ENCODE measurements around the gene ELANE. TPM values are rescaled to one million over a fixed set of nuclear protein-coding genes. Genes with fewer than 3 reads are reported as not detected.

Gene ELANE
- total and polyA plus RNA-seq, 9 of the 15 experiments (the other 6 are each of a cell fraction or from before 2014, with no cell fraction given) = not detected

DNA sequence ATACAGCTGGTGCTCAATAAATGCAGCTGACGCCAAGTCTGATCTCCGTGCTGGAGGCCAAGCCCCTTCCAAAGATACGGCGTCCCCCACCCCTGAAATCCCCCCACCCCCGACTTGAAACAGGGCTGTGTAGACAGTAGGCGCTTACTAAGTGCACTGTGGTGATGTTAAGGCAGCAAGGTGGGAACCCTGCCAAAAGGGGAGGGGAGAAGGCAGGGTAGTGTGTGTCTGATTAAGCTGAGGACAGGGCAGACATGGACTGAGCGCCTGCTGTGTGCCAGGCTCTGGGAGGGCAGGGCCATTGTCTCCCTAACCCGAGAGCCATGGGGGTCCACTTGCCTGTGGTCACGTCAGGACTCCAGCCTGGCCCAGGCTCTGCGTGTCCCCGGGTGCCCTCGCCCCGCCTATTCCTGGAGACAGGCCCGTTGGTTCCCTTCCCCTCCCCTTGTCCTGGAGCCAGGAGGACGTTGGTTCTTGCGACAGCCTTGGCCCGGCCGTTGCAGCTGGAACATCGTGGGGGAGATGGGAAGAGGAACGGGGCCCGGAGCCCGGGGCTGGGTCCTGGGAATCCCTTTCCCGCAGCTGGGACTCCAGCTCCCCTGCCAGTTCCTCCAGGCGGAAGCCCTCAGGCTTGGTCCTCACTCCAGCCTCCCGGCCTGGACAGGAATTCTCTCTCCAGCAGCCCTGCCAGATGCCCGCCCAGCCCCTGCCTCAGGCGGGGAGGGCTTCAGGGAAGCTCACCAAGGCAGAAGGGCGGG is 1.7 kb upstream of the ELANE start (continued):
- TF ChIP-seq, protein P1, sequence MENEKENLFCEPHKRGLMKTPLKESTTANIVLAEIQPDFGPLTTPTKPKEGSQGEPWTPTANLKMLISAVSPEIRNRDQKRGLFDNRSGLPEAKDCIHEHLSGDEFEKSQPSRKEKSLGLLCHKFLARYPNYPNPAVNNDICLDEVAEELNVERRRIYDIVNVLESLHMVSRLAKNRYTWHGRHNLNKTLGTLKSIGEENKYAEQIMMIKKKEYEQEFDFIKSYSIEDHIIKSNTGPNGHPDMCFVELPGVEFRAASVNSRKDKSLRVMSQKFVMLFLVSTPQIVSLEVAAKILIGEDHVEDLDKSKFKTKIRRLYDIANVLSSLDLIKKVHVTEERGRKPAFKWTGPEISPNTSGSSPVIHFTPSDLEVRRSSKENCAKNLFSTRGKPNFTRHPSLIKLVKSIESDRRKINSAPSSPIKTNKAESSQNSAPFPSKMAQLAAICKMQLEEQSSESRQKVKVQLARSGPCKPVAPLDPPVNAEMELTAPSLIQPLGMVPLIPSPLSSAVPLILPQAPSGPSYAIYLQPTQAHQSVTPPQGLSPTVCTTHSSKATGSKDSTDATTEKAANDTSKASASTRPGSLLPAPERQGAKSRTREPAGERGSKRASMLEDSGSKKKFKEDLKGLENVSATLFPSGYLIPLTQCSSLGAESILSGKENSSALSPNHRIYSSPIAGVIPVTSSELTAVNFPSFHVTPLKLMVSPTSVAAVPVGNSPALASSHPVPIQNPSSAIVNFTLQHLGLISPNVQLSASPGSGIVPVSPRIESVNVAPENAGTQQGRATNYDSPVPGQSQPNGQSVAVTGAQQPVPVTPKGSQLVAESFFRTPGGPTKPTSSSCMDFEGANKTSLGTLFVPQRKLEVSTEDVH (IDR thresholded peaks at IDR 0.05; ENCODE audit: low read depth, partially characterized antibody) = no peak
- TF ChIP-seq CTBP1 (IDR thresholded peaks at IDR 0.05; ENCODE audit: borderline replicate concordance) (peak; percentile 29; the same call in 1 of the 2 replicates), ZFP36 (IDR thresholded peaks at IDR 0.05; ENCODE audit: low read depth, low read length, partially characterized antibody) (peak; percentile 73), ESRRA (IDR thresholded peaks at IDR 0.05; ENCODE audit: borderline replicate concordance, low read depth) (0 out of 2 replicates have a peak, but pooled peaks have one; percentile 23), ZFX (CRISPR knock-in tag; IDR thresholded peaks at IDR 0.05) (peak; percentile 33; the same call in 1 of the 2 replicates), SRSF1 (IDR thresholded peaks at IDR 0.05; ENCODE audit: low read depth, low read length) (no peak), HMG20A (CRISPR knock-in tag; conservative IDR thresholded peaks at IDR 0.05) (no peak), ATF1 (CRISPR knock-in tag; IDR thresholded peaks at IDR 0.05) (no peak), ATF1 (tag; IDR thresholded peaks at IDR 0.05) (peak; percentile 43; the same call in 1 of the 2 replicates), BCOR (IDR thresholded peaks at IDR 0.05) (no peak), RBBP5 (IDR thresholded peaks at IDR 0.05; ENCODE audit: borderline replicate concordance, insufficient read depth, low read length, poor library complexity, severe bottlenecking) (no peak), KDM1A (IDR thresholded peaks at IDR 0.05) (peak in 1 of 2 experiments; percentile 62; a peak in 2 of 4 replicates), ADNP (tag; IDR thresholded peaks at IDR 0.05) (peak; percentile 93), ZKSCAN8 (CRISPR knock-in tag; IDR thresholded peaks at IDR 0.05) (peak; percentile 100), ILF3 (IDR thresholded peaks at IDR 0.05; ENCODE audit: borderline replicate concordance) (no peak), MXI1 (IDR thresholded peaks at IDR 0.05; ENCODE audit: low read depth, low read length) (no peak), NFIC (IDR thresholded peaks at IDR 0.05) (peak; percentile 88), CEBPB (tag; IDR thresholded peaks at IDR 0.05) (peak; percentile 91)
- TF ChIP-seq, protein P2, sequence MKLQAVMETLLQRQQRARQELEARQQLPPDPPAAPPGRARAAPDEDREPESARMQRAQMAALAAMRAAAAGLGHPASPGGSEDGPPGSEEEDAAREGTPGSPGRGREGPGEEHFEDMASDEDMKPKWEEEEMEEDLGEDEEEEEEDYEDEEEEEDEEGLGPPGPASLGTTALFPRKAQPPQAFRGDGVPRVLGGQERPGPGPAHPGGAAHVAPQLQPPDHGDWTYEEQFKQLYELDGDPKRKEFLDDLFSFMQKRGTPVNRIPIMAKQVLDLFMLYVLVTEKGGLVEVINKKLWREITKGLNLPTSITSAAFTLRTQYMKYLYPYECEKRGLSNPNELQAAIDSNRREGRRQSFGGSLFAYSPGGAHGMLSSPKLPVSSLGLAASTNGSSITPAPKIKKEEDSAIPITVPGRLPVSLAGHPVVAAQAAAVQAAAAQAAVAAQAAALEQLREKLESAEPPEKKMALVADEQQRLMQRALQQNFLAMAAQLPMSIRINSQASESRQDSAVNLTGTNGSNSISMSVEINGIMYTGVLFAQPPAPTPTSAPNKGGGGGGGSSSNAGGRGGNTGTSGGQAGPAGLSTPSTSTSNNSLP (IDR thresholded peaks at IDR 0.05; ENCODE audit: borderline replicate concordance, low read depth, low read length) = no peak
- TF ChIP-seq, protein P3, sequence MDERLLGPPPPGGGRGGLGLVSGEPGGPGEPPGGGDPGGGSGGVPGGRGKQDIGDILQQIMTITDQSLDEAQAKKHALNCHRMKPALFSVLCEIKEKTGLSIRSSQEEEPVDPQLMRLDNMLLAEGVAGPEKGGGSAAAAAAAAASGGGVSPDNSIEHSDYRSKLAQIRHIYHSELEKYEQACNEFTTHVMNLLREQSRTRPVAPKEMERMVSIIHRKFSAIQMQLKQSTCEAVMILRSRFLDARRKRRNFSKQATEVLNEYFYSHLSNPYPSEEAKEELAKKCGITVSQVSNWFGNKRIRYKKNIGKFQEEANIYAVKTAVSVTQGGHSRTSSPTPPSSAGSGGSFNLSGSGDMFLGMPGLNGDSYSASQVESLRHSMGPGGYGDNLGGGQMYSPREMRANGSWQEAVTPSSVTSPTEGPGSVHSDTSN (CRISPR knock-in tag; IDR thresholded peaks at IDR 0.05; ENCODE audit: low read depth) = no peak
- TF ChIP-seq, protein P3 (tag; conservative IDR thresholded peaks at IDR 0.05; ENCODE audit: low read depth) = no peak
